HG03175 (cell line): Measurements from ENCODE around the gene CNIH3.
A peak's percentile ranks its signal among the peaks of the same experiment; 100 is the strongest.

ENCODE experiments used
- ATAC-seq: cut with Tn5 transposase; IDR thresholded peaks from one replicate; pipeline ENCODE4 v1.9.1; 2021; ENCODE audit warnings: mild to moderate bottlenecking, moderate library complexity; ENCODE audit not compliant: unreplicated experiment

Gene CNIH3

GRCh38 chr1:224640587-224640986, 24.5 kb downstream of the CNIH3 start:
- ATAC-seq, result no peak

GRCh38 chr1:224641030-224641429, 24.9 kb downstream of the CNIH3 start:
- ATAC-seq, result no peak

- ATAC-seq, result no peak
Observed at GRCh38 chr1:224643653-224644052, 27.5 kb downstream of the CNIH3 start.

- ATAC-seq, result peak; percentile 82
Observed at GRCh38 chr1:224644553-224645154, 28.5 kb downstream of the CNIH3 start.

DNA sequence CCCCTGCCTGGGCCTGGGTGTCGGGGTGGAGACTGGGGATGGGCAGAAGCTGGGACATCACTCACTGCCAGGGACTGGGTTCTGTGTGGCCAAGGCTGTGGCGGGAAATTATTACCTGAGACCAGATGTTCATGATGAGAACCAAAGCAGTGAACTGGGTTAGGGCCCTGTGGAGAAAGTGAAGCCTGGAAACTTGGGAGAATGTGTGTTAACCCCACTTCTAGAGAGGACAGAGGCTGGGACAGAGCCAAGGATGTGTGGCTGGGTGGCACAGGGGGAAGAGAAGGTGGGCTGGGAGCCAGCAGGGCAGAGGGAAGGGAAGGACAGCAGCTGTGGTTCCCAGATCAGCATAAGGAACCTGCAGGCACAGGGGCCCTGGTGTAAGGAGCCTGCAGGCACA, 31.3 kb downstream of the CNIH3 start:
- no peak for ATAC-seq

- no peak for ATAC-seq
Observed at GRCh38 chr1:224650290-224650689, 34.2 kb downstream of the CNIH3 start.

GRCh38 chr1:224651188-224651587, 35.1 kb downstream of the CNIH3 start:
- ATAC-seq, result no peak

DNA sequence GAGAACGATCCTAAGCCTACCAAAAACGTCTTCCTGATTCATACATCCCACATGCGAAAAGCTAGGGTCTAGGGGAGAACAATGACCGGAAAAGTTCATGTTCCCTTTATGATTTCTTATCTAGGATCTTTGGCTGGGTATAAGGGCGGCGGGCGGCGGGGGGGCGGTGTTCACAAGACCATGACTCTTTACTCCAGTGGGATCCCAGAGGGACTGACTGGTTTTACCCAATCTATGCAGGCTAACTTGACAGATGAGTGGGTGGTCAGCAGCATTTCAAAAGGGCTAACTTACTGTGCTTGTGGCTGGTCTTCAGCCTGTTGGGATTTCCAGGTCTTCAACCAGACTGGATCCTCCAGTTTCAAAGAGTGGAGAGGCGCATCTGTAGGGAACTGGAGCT, 40.3 kb downstream of the CNIH3 start:
- no peak for ATAC-seq

GRCh38 chr1:224660074-224660473, 44.0 kb downstream of the CNIH3 start:
- no peak for ATAC-seq

DNA sequence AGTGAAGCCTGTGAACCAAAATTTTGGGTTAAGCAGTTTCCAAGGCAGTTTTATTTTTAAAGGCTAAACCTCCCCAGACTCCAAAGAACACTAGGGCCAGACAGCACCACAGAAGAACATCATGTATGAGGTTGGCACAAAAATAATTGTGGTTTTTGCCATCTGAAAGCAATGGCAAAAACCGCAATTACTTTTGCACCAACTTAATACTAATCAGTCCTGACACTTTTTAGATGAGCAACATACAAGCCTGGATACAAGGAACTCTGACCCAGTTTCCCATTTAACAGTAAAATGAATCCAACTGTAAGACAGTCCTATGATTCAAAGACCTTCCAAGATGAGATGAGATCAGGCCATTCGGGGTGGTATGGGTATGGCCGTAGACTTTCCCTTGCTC, 46.8 kb downstream of the CNIH3 start:
- ATAC-seq, result no peak

GRCh38 chr1:224665016-224665415, 48.9 kb downstream of the CNIH3 start:
- ATAC-seq, result no peak

- ATAC-seq, result no peak
Observed at GRCh38 chr1:224666078-224666477, 50.0 kb downstream of the CNIH3 start.

GRCh38 chr1:224666913-224667312, 50.8 kb downstream of the CNIH3 start:
- ATAC-seq, result no peak

- no peak for ATAC-seq
Observed at GRCh38 chr1:224668984-224669383, 52.9 kb downstream of the CNIH3 start.

- ATAC-seq, result no peak
Observed at GRCh38 chr1:224669403-224669802, 53.3 kb downstream of the CNIH3 start.

DNA sequence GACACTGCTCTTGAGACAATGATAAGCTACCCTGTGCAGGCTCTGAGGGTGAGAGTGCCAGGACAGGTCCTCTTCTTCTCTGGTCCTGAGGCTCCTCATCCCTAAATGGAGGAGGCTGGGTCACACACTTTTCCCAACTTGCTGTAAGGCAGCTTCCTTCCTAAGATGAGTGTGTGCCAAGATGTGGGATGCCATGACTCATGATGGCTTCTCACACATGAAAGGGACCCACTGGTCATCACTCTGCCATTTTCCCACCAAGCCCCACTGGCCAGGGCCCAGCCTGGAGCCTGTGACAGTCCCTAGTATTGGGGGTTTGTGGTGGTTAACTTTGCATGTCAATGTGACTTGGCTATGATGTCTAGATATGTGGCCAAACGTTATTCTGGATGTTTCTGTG, 54.4 kb downstream of the CNIH3 start:
- ATAC-seq, result no peak

DNA sequence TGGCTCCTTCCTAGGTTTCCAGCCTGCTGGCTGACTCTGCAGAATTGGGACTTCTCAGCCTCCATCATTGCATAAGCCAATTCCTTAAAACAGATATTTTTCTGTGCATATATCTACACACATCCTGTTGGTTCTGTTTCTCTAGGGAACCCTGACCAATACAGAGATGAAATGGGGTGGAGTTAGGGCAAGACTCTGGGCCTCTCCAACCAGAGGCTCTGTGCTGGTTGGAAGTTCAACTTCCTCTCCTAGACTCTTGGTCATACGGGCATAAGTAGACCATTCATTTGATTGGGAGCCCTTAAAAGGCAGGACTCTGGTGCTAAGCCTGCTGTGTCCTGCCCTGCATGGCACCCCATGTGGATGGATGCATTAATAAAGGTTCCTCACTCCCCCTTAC, 55.0 kb downstream of the CNIH3 start:
- no peak for ATAC-seq

- ATAC-seq, result no peak
Observed at GRCh38 chr1:224673141-224673540, 57.0 kb downstream of the CNIH3 start.

- ATAC-seq, result no peak
Observed at GRCh38 chr1:224675590-224675989, 59.5 kb downstream of the CNIH3 start.

- ATAC-seq, result no peak
Observed at GRCh38 chr1:224676551-224676950, 60.4 kb downstream of the CNIH3 start.

DNA sequence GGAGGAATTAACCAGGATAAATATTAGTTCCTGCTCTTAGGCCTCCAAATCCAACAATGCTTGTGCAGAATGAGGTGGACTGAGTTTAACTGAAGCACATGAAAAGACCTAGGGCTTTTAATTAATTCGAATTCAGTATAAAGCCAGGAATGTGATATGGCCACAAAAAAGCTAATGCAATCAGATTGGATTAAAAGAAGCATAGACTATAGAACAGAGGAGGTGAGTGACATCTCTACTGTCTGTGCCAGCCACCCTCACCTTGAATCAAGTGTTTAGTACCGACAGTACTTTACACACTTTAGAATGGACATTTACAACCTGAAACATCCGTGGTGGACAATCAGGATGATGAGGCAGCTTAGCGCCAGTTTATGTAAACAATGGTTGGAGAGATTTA, 62.1 kb downstream of the CNIH3 start:
- no peak for ATAC-seq

- ATAC-seq, result no peak
Observed at GRCh38 chr1:224679606-224680005, 63.5 kb downstream of the CNIH3 start.

DNA sequence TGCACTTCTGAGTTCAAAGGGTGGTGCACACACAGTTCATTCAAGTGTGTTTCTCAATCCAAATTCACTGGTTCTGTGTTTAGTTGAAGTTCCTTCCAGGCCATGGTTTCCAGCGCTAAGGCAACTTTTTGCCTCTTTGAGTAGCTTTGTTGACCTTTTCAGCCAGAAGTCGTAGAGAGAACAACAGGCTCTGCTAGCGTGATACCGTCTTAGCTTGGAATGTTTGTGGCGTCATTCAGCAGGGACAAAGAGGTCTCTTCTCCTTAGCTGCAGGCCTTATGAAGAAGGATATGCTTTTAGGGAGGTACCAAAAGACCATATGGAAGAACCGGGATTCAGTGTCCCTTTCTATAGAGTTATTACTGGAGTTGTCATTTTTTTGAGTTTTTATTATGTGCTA, 65.7 kb downstream of the CNIH3 start:
- ATAC-seq, result no peak
